ENCODE results near the gene SORBS1. TPM values are rescaled to one million over a fixed set of nuclear protein-coding genes. Genes with fewer than 3 reads are reported as not detected.

SORBS1 gene
- total and polyA plus RNA-seq, 8 donors: 11.4 to 25.6 (median 16.8) TPM

- H3K36me3 ChIP-seq: no peaks in the 10 kb centered on the region
- ATAC-seq: peak; percentile 65 to 89 (median 80)
- FAIRE-seq: no peak
- H3K4me3 ChIP-seq: no peak overlapping the region
- no peaks in the 10 kb centered on the region for H3K9me3 ChIP-seq
- H3K4me1 ChIP-seq: peaks cover 36 to 47% (median 43%) of the 10 kb centered on the region in 3 donors
- 48 to 54% methylated on average over 8 of the region's 8 CpGs for WGBS, 2 donors
- peak overlapping the region; percentile 22 to 43 (median 28) for H3K27ac ChIP-seq
- intact Hi-C loops (cut with DNase I): no loop called here
- peak; percentile 61 to 81 (median 66) for DNase-seq
- no peaks in the 10 kb centered on the region for H3K27me3 ChIP-seq
- TF ChIP-seq, protein P1, sequence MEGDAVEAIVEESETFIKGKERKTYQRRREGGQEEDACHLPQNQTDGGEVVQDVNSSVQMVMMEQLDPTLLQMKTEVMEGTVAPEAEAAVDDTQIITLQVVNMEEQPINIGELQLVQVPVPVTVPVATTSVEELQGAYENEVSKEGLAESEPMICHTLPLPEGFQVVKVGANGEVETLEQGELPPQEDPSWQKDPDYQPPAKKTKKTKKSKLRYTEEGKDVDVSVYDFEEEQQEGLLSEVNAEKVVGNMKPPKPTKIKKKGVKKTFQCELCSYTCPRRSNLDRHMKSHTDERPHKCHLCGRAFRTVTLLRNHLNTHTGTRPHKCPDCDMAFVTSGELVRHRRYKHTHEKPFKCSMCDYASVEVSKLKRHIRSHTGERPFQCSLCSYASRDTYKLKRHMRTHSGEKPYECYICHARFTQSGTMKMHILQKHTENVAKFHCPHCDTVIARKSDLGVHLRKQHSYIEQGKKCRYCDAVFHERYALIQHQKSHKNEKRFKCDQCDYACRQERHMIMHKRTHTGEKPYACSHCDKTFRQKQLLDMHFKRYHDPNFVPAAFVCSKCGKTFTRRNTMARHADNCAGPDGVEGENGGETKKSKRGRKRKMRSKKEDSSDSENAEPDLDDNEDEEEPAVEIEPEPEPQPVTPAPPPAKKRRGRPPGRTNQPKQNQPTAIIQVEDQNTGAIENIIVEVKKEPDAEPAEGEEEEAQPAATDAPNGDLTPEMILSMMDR (IDR thresholded peaks at IDR 0.05): no peak
These were observed 42.4 kb downstream of the SORBS1 start for GRCh38 chr10:95518455-95519452.

DNA sequence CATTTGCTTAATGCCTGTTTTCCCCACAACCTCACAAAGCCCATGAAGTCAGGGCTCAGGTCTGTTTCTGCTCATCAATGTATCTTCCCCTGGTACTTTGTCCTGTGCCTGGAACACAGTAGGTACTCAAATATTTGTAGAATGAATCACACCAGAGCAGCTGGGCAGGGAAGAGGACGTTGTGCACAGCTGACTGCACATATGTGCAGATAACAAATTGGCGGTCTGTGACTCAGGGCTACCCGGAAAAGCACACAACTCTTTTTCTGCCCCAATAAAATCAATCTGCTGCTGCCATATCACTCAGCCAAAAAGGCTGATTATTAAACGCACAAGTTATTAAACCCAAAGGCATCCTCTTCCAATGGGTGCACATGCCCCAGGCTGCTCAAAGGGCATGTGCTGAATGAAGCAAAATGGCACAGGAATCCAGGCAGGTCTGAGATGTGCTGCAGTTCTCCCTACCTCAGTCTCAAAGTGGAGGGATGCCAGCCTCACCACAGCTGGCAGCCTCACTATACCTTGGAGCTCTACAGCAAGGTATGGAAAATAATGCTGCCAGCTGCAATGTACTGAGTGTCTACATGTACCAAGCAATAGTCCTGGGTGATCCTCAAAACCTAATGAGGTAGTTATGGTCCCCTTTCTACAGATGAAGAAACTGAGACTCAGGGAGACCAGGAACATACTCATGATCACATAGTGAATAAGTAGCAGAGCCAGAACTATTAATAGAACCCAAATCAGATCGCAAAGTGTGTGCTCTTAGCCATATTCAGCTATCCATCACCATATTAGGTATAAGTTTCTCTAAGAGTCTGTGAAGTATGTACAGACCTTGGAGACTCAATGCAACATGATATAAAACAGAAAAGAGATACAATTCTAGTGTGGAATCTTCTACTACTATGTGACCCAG is 43.4 kb downstream of the SORBS1 start:
- WGBS, 2 donors: 18 to 19% methylated on average over 5 of the region's 5 CpGs
- H3K9me3 ChIP-seq: no peaks in the 10 kb centered on the region
- peak; percentile 42 to 81 (median 60) for ATAC-seq
- peak overlapping the region in 3 of 4 donors; percentile 6 to 43 (median 9) for H3K27ac ChIP-seq
- intact Hi-C loops (cut with DNase I): no loop called here
- no peaks in the 10 kb centered on the region for H3K36me3 ChIP-seq
- peak in 5 of 6 donors; percentile 52 to 70 (median 53) for DNase-seq
- H3K4me3 ChIP-seq: no peak overlapping the region
- no peaks in the 10 kb centered on the region for H3K27me3 ChIP-seq
- TF ChIP-seq, protein P1 (IDR thresholded peaks at IDR 0.05): no peak
- peaks cover 39 to 54% (median 46%) of the 10 kb centered on the region in 3 donors for H3K4me1 ChIP-seq
- FAIRE-seq: no peak

DNA sequence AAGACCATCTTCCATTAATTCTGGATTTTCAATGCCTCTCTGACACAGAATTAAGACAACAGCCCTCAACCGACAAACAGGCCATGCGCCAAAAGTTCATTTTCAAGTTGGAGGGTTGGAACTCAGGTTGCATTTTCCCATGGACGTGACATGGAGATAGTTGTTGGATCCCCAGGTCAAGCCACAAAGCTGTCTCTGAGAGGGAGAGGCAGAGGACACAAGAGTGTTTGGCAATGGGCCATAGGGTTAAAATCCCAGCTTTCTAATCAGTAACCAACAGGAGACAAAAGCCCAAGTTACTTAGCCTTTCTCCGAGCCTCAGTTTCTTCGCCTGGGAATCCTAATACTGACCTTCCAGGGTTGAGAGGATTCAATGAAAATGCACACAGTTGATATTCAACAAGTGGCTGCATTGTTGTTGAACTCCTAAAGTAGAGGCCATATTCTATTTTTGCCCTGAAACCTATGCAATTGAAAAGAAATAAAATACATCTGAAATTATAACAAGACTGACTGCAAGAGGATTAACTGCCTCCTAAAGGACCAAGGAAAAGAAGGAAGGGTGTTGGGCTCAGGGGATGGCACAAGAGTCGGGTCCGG is 44.3 kb downstream of the SORBS1 start:
- H3K9me3 ChIP-seq: no peaks in the 10 kb centered on the region
- FAIRE-seq (no peak), ATAC-seq (no peak), DNase-seq (no peak)
- no peaks in the 10 kb centered on the region for H3K27me3 ChIP-seq
- TF ChIP-seq, protein P1 (IDR thresholded peaks at IDR 0.05): no peak
- H3K4me3 ChIP-seq: no peak overlapping the region
- peak overlapping the region in 1 of 4 donors; percentile 43 for H3K27ac ChIP-seq
- intact Hi-C loops (cut with DNase I): no loop called here
- H3K4me1 ChIP-seq: peaks cover 46 to 58% (median 48%) of the 10 kb centered on the region in 3 donors
- 68 to 69% methylated on average over 7 of the region's 7 CpGs for WGBS, 2 donors
- no peaks in the 10 kb centered on the region for H3K36me3 ChIP-seq

DNA sequence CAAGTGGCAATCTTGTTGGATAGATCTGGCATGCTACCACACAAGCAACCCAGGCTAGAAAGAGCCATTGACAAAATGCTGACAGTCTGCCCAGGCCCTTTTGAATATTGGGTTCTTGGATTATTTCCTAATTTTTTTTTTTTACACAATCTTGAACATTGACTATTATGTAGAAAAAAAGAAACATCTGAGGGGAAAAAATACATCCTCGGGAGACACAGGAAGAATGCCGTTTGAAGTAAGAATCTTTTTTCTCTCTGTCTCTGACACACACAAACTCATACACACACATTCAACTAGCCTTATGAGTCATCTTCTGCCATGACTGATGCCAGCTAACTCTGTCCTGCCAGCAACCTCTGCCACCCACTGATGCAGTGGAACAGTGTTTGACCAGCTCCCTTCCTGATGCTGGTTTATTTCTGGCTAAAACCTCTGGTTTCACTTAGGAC is 47.2 kb downstream of the SORBS1 start:
- intact Hi-C loops (cut with DNase I): no loop called here
- peak in 4 of 6 donors; percentile 55 to 70 (median 68) for DNase-seq
- ATAC-seq: peak; percentile 73 to 85 (median 81)

More for the DNA sequence above, 47.2 kb downstream of the SORBS1 start:
- no peaks in the 10 kb centered on the region for H3K27me3 ChIP-seq
- no peak overlapping the region for H3K4me3 ChIP-seq
- H3K4me1 ChIP-seq: peaks cover 38 to 54% (median 51%) of the 10 kb centered on the region in 3 donors
- H3K9me3 ChIP-seq: no peaks in the 10 kb centered on the region
- peak overlapping the region; percentile 64 to 75 (median 70) for H3K27ac ChIP-seq
- TF ChIP-seq, protein P1 (IDR thresholded peaks at IDR 0.05): no peak
- WGBS, 2 donors: 11 to 31% methylated on average over 2 of the region's 2 CpGs
- FAIRE-seq: no peak
- no peaks in the 10 kb centered on the region for H3K36me3 ChIP-seq

Data from pancreas (tissue), 10 donors.